ENCODE data around the gene PDE5A.
"Not testable (repeated sequence)": the region's sequence is repeated elsewhere in the genome, so short reads cannot be mapped to it uniquely, and the experiment has no call there.

Gene PDE5A

DNA sequence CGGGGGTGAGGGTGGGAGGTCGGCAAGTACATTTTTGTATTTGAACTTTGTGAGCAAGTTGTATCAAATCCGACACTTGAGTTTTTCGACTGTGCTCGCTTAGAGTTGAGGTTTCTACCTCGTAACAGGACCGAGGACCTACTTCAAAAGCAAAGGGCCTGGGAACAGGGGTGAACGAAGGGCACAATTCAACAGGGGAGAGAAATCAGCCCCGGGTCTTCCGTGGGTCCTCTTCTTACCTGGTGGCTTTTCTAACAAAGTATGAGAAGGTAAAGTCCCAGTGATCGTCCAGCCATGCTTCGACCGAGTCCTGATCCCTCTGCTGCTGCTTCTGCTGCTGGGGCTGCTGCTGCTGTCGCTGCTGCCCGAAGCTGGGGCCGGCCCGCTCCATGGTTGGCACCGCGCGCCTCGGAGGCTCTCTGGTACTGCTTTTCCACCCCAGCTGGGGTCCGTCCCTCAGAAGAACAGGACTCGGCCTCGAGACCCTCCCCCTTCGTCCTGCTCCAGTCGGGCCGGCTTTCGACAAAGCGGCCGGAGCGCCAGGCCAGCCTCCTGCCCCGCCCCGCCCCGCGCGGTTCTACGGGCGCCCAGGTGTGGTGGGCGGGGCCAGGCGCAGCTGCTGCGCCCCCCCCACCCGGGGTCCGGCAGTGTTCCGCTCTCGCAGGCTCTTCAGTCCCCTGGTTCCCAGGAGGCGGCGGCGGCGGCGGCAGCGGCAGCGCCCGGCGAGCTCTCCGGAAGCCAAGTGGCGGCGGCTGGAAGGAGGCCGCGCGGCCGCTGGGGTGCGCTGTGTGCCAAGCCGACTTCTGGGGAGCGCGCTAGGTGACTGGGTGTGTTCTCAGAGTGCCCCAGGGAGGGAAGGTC, at the start of gene PDE5A:
PDE5A (minus strand) TSS at position 524 of the 861 bp plus-strand sequence; CDS start at position 391, 133 bp downstream.
- DNase-seq: peak; percentile 71

DNA sequence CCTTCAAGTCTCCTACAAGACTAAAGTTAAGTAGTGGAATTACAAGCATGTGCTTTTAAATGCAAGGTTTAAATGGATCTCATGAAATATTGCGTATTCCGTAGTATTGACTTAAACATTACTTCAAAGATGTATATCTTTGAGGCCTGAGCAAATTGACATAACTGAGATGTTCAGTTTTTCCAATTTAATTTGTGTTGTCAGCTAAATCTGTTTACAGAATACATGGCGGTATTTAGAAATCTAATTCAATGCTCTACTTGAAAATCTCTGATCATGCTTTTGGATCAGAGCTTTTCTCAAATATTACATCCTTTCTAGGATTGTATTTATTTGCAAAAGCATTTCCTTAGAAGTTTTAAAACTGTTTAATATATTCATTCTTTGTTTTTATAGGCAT, 47.5 kb upstream of the PDE5A start:
- DNase-seq: no peak

DNA sequence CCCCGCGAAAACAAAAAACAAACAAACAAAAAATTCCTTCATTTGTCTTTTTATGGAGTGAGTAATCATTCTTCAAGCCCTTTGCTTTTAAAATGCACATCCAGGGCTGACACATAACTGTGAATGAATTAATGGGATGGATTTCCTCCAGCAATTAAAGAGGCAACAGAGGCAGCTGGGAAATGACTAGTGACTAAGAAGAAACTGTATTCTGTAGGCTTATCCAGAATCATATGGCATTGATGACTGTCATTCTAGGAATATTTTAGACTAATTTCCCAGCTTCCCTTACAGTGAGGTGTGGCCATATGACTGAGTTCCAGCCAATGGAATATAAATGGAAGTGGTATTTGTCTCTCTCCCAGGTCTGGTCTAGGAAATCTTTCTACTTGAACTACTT, 46.8 kb upstream of the PDE5A start:
- no peak for DNase-seq

DNA sequence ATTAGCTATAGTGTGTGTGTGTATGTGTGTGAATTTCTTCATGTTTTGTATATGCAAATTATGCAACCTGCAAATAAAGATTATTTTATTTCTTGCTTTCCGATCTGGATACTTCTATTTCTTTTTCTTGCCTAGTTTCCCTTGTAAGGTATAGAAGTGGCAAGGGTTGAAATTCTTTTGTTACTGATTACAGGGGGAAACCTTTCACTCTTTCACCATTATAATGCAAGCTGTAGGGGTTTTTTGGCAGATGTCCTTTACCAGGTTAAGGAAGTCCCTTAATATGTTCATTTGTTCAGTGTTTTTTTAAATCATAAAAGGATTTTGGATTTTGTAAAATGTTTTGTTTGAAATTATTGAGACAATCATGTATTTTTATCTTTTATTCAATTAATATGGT, 44.3 kb upstream of the PDE5A start:
- DNase-seq: no peak

- no peak for DNase-seq
Measured at GRCh38 chr4:119672086-119672485, 43.5 kb upstream of the PDE5A start.

DNA sequence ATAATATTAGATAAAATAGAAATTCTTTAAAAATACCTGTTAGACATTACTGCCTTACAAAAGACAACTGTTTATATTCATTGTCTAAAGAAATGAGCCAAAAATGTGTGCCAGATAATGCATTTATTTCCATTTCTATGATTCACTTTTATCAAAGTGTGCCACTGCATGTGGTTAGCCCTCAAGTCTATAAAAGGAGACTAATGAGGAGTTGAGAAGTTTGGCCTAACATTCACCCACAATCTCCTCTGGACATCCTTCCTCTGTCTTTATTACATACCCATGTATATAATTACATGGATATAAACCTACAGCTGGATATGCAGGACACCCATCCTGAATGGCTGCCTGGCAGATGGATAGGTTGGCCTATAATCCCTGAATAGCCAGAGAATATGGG, 42.6 kb upstream of the PDE5A start:
- no peak for DNase-seq

GRCh38 chr4:119667802-119668201, 39.2 kb upstream of the PDE5A start:
- DNase-seq: no peak

DNA sequence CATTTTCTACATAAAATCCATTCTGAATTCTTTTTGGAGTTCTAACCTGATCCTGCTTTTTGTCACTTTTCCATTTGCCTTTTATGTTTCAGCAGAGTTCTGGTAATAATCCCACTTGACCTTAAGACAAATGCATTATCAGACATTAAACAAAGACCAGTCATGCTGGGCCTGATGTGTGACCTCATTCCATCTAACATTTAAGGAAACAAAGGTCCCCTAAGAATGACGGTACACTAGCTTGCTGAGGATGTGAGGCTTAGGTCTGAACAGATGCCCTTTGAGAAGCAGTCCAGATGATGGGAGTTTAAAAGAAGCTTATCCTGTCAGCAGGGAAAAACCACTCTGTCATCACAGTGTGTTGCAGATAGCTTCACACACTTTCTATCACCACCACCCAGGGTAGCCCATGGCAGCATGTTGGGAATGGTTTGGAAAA, 38.1 kb upstream of the PDE5A start:
- no peak for DNase-seq

GRCh38 chr4:119665752-119666151, 37.1 kb upstream of the PDE5A start:
- DNase-seq: no peak

DNA sequence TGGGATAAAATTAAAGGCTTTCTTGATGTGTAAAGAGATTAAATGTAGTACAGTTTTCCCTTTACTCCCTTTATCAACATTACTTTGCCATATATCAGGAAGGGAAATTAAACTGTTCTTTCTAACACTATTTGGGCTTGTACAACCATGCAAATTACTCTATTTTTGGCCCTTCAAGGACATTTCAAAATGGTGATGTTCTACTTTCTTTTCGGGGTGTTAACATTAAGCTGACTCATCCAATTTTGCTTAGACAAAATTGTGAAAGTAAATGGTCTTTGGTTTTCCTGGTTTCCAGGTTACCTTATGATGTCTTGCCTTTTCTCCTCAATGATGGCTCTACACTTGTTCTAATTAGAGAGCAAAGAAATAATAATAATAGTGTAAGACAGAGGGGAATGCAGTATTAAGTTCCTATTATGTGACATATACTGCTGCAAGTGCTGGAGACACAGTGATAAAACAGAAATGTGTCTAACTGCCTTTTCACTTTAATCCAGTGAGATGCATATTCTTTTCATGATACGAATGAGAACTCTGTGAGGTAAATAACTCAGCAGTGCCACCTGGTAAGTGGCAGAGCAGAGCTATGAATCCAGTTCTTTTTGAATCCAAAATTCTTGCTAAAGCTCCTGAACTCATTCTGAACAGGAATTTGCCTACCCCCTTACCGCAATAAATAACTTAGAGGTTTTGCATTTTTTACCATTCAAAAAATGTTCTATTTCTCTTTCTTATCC, 35.7 kb upstream of the PDE5A start:
- no peak for DNase-seq

DNA sequence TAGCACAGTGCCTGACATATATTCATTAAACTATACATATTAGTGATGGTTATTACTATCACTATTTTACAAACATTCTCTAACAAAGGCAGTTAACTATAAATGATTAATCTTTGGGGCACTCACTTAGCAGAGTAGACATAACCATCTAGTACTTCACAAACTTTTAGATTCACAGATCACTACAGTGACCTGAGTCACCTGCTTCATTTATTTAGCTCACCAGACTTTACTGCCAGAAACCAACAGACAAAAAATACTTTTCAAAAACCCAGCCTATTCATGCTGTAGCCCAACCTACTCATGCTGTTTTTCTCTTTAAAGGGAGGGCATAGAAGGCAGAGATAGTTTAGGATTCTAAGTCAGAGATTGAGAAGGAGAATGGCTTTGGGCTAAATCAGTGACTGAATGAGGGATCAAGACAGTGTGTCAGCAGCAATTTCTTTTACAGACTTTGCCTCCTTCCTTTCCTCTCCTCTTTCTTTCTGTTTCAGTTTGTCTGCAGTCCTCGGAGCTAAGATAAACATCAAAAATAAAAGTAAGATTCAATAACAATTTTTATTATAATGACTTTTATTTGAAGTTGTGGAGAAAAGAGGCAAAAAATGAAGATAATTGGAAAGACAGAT, 34.7 kb upstream of the PDE5A start:
- no peak for DNase-seq

- not testable (repeated sequence) for DNase-seq
Measured at GRCh38 chr4:119662612-119663011, 34.0 kb upstream of the PDE5A start.

DNA sequence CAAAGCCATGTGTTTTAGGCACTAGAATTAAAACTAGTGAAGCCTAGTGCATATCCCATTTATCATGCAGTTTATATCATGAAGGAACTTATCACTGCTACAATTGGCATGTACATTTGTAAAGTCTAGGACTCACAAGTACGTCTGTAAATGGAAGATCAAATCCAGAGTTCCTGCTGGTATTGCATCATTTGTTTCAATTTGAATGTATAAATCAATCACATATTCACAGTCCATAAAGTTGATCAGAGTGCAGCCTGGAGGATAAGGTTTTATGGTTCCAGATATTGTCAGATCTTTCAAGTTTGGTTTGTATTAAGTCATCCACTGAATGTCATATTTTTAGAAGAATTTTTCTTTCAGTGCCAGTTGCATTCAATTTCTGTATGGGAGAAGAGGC, 32.6 kb upstream of the PDE5A start:
- no peak for DNase-seq

DNA sequence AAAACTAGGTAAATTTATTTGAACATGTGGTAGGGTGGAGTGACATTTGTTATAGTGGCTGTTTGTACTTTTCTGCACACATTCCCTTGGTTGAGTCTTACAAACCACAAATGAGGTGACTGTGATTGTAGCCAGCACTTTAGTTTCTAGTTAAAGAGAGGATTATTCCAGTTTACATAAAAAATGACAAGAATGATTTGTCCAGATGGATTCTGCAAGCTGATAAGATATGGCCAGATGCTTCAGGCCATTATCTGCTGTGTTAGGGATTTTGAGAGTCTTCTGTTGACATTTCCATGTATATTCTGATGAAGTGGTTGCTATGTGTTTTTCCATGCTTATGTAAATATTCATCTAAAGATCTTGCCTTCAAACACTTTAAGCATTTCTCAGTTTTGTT, 31.0 kb upstream of the PDE5A start:
- no peak for DNase-seq

GRCh38 chr4:119657111-119657611, 28.6 kb upstream of the PDE5A start:
- DNase-seq: no peak

DNA sequence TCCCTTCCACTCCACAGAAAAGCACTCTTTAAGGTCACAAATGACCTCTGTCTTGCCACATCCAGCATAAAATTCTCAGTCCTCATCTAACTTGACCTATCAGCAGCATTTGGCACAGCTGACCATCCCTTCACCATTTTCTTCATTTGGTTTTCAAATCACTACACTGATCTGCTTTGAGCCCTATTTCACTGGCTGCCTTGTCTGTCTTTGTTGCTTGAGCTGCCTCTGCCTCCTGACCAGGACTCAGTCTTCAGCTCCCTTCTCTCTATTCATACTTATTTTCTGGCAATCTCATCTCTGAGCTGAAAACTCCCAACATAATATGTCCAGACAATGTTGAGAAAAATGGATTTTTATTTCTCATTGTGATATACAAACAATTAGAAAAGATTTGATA, 27.7 kb upstream of the PDE5A start:
- DNase-seq: no peak

DNA sequence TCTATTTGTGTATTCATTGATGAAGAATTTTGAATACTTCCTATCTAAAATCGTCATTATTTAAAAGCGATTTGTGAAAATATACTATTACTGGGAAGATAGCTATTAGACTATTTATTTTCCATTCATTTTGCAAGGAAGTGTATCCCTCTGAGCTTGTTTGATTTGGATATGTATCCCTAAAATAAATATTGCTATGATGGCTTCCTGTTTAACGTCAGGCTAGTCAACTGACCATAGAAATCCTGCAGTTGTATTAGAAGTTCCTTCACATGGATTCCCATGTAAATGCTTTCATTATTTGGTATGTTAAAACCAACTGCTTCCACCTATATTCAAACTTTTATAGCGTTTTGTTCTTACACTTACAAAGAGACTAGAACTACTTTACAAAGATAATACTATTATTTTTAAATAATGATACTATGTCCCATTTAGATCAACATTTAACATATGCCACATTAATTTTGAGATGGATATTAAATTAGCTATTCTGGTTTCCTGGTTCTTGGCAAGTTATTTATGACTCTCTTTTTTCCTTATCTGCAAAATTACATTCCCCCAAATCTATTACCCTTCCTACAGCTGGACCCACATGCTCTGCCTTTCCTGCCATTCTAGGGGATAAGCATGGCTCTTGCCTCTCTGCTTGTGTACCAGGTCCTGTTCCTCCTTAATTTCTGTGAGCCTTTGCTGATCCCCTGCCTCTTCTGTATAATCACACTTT, 26.7 kb upstream of the PDE5A start:
- no peak for DNase-seq

DNA sequence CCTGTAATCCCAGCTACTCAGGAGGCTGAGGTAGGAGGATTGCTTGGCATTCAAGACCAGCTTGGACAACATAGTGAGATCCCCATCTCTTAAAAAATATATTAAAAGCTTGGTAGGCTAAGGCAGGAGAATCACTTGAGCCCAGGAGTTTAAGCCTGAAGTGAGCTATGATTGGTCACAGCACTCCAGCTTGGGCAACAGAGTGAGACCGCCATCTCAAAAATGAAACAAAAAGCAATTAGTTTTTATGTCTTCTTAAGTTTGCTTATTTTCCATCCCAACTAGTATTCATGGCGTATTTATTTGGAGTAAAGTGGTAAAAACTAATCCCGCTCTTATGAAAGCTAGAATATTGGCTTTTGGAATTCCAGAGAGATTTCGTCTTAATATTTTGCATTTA, 25.4 kb upstream of the PDE5A start:
- DNase-seq: no peak

GRCh38 chr4:119652998-119653397, 24.4 kb upstream of the PDE5A start:
- no peak for DNase-seq

GRCh38 chr4:119648398-119648797, 19.8 kb upstream of the PDE5A start:
- no peak for DNase-seq

DNA sequence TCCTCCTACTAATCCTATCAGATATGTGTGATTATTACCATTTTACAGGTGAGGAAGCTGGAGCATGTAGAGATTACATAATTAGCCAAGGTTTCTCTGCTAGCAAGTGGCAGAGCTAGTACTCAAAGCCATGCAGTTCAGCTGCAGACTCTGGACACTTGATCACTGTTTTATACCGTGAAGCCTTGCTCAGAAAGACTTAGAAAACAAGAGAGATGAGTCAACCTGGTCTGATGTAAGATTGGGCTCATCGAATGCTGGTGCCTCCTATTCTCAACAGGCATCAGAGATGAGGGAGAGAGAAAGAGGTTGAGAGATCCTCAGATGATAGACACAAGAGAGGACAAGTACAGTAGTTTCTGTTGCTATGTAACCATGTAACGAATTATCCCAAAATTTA, 19.0 kb upstream of the PDE5A start:
- DNase-seq: no peak

DNA sequence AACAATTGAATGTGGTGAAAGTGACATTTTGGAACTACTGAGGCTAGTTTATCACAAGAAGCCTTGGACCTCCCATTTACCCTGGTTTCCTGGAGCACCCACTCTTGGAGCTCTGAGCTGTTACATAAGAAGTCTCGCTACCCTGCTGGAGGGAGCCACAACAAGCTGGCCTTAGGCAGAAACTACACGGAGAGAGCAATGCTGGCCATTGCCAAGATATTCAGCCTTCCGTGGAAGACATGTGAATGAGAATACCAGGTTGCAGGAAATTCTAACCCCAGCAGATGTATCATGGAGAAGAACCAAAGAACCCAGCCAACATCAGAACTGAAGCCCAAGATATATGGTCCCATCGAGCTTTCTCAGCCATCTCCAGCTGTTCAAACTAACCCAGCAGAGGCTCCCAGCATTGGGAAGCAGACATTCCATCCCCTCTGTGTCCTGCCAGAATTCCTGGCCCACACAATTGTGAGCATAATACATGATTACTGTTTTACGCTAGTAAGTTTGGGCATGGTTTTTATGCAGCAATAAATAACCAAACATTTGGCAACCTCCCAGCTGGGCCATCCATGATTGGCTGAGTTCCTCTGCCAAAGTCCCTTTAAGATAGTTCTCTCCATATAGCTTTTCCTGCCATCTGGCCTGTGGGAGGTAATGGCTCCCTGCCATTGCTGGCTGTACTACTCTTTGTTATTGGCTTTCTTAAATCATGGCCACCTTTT, 17.9 kb upstream of the PDE5A start:
- no peak for DNase-seq
